Uterus (tissue), 2 donors: ENCODE results near the gene TWF1.

ENCODE experiments used
- POLR2A ChIP-seq, 2 donors: fragments of 450-650 bp; IDR thresholded peaks; one replicate each; pipeline ENCODE4 v1.6.1; 2016; ENCODE audit warnings: antibody characterized with exemption in 2 of 2, mild to moderate bottlenecking in 1 of 2, moderate library complexity in 1 of 2
- TF ChIP-seq, protein P1 (sequence below), 4 experiments: fragments of 200-600 bp in 2 of 4; fragments of 450-650 bp in 2 of 4; sonication (generic) in 2 of 4; IDR thresholded peaks; one replicate each; pipeline ENCODE4 v1.5.1; 2016 to 2019; ENCODE audit warnings: antibody characterized with exemption in 4 of 4, mild to moderate bottlenecking in 2 of 4, moderate library complexity in 1 of 4

DNA sequence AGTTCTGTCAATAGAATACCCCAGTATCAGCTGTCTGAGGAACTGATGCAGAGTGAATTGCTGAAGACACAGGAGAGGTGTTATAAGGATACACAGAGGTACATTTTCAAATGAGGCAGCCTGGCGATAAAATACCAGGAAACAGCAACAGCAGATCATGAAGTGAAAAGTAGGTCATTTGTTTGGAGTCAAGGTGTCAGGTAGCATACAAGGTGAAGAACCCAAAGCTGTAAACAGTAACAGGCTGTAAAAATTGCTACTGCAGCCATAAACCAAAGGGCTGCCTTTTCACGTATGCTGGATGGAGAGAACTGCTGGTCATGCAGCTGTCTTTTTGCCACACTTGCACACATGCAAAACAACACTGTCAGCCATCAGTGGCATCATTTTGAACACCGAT lies 9.3 kb upstream of the TWF1 start:
- TF ChIP-seq POLR2A (IDR thresholded peaks at IDR 0.05), result no peak
- TF ChIP-seq, protein P1, sequence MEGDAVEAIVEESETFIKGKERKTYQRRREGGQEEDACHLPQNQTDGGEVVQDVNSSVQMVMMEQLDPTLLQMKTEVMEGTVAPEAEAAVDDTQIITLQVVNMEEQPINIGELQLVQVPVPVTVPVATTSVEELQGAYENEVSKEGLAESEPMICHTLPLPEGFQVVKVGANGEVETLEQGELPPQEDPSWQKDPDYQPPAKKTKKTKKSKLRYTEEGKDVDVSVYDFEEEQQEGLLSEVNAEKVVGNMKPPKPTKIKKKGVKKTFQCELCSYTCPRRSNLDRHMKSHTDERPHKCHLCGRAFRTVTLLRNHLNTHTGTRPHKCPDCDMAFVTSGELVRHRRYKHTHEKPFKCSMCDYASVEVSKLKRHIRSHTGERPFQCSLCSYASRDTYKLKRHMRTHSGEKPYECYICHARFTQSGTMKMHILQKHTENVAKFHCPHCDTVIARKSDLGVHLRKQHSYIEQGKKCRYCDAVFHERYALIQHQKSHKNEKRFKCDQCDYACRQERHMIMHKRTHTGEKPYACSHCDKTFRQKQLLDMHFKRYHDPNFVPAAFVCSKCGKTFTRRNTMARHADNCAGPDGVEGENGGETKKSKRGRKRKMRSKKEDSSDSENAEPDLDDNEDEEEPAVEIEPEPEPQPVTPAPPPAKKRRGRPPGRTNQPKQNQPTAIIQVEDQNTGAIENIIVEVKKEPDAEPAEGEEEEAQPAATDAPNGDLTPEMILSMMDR (IDR thresholded peaks at IDR 0.05), result no peak
